ENCODE results near the gene DTYMK.

DNA sequence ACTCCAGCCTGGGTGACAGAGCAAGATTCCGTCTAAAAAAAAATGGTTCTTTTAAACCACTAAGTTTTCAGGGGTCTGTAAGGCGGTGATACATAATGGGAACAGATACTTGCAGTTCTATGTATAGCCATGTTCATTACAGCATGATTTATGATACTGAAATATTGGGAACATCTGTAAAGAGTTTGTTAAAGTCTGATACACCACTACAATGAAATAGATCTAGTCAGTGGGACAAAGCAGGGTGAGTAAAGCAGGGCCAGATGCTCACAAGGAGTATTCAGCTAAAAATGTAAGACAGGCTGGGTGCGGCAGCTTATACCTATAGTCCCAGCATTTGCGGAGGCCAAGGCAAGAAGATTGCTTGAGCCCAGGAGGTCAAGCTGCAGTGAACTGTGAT is 9.0 kb upstream of the DTYMK start:
- TF ChIP-seq, protein P1, sequence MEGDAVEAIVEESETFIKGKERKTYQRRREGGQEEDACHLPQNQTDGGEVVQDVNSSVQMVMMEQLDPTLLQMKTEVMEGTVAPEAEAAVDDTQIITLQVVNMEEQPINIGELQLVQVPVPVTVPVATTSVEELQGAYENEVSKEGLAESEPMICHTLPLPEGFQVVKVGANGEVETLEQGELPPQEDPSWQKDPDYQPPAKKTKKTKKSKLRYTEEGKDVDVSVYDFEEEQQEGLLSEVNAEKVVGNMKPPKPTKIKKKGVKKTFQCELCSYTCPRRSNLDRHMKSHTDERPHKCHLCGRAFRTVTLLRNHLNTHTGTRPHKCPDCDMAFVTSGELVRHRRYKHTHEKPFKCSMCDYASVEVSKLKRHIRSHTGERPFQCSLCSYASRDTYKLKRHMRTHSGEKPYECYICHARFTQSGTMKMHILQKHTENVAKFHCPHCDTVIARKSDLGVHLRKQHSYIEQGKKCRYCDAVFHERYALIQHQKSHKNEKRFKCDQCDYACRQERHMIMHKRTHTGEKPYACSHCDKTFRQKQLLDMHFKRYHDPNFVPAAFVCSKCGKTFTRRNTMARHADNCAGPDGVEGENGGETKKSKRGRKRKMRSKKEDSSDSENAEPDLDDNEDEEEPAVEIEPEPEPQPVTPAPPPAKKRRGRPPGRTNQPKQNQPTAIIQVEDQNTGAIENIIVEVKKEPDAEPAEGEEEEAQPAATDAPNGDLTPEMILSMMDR (conservative IDR thresholded peaks at IDR 0.05) = no peak
- TF ChIP-seq ZFX (IDR thresholded peaks at IDR 0.05) = no peak
